Glutamatergic neuron (in vitro differentiated cells): ENCODE measurements around the gene GCSAM. TPM values are rescaled to one million over a fixed set of nuclear protein-coding genes. Genes with fewer than 3 reads are reported as not detected.
"Not testable (repeated sequence)": the region's sequence is repeated elsewhere in the genome, so short reads cannot be mapped to it uniquely, and the experiment has no call there.

Source experiments
- DNase-seq: peaks from one replicate; pipeline ENCODE4 v3.0.0; 2022
- H3K27ac Mint-ChIP-seq: one replicate; pipeline ENCODE4 v1.8.0; 2020; ENCODE audit warnings: mild to moderate bottlenecking, mixed read lengths, inconsistent platforms; ENCODE audit not compliant: unreplicated experiment
- H3K27me3 Mint-ChIP-seq: one replicate; pipeline ENCODE4 v1.8.0; 2020; ENCODE audit warnings: mild to moderate bottlenecking, moderate library complexity, mixed read lengths, inconsistent platforms; ENCODE audit not compliant: unreplicated experiment
- H3K36me3 Mint-ChIP-seq: one replicate; pipeline ENCODE4 v1.8.0; 2020; ENCODE audit warnings: mild to moderate bottlenecking, mixed read lengths, inconsistent platforms; ENCODE audit not compliant: unreplicated experiment
- H3K4me1 Mint-ChIP-seq: one replicate; pipeline ENCODE4 v1.8.0; 2020; ENCODE audit warnings: mild to moderate bottlenecking, low read depth, mixed read lengths, inconsistent platforms; ENCODE audit not compliant: unreplicated experiment
- H3K4me3 Mint-ChIP-seq: one replicate; pipeline ENCODE4 v1.8.0; 2020; ENCODE audit warnings: mild to moderate bottlenecking, mixed read lengths, inconsistent platforms; ENCODE audit not compliant: unreplicated experiment
- H3K9me3 Mint-ChIP-seq: one replicate; pipeline ENCODE4 v1.8.0; 2020; ENCODE audit warnings: mild to moderate bottlenecking, moderate library complexity, mixed read lengths, inconsistent platforms; ENCODE audit not compliant: unreplicated experiment
- microRNA-seq: library from miRNA; unstranded; fragments of <30 nt; microRNA quantifications from one replicate; pipeline ENCODE4, GENCODE V29; 2020; ENCODE audit not compliant: unreplicated experiment
- total RNA-seq: library from RNA; stranded (reverse); fragmentation: NEBNext Ultra II Directional; extraction: Animal tissue kit (Norgen Biotek cat#: 25700); gene quantifications from one replicate; pipeline ENCODE4 v1.2.1, GENCODE V29; 2021; ENCODE audit not compliant: unreplicated experiment
- TF ChIP-seq, protein P1 (sequence below): fragments of 200-600 bp; sonication (generic); IDR thresholded peaks from one replicate; pipeline ENCODE4 v1.5.0; 2021; ENCODE audit not compliant: partially characterized antibody, unreplicated experiment

The GCSAM gene
- total RNA-seq, 1 donor from 2014 or later, result not detected

DNA sequence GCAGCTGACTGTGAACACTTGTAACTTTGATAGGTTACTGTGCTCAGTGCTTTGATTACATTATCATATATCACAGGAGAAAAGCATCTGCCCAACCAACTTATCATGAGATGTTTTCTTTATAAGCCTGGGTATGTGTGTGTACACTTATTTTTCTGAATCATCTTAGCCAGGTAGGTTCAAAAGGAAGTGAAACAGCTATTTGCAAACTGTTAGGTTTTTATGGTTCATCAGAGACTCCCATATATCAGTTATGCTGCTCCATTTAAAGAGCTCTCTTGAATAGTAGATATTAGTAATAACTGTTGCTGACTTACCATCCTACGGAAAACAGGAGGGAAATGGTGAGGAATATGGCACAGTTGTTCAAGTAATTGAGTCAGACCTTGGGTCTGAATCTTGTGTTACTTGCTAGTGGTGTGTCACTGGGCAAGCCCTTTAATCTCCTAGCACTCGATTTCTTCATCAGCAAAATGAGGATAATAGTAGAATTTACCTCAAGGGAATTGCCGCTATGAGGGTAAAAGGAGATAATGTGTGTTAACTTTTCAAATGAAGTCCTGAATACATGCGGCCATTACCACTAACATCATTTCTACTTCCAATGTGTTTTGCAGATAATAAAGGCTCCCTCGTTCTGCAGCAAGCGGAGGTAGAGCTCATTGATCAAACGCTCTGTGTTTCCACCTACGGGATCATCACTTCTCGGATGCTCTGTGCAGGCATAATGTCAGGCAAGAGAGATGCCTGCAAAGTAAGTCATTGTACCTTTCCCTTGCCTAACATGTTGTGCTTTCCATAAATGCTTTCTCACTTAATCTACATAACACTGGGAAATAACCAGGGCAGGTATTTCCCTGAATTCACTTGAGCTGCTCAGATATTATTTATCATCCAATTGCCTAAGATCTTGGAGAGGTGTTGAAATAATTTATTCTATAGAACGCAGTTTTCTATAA lies 54.6 kb downstream of the GCSAM start:
- H3K27me3 Mint-ChIP-seq, result no peaks in the 10 kb centered on the region
- no peak overlapping the region for H3K27ac Mint-ChIP-seq
- TF ChIP-seq, protein P1, sequence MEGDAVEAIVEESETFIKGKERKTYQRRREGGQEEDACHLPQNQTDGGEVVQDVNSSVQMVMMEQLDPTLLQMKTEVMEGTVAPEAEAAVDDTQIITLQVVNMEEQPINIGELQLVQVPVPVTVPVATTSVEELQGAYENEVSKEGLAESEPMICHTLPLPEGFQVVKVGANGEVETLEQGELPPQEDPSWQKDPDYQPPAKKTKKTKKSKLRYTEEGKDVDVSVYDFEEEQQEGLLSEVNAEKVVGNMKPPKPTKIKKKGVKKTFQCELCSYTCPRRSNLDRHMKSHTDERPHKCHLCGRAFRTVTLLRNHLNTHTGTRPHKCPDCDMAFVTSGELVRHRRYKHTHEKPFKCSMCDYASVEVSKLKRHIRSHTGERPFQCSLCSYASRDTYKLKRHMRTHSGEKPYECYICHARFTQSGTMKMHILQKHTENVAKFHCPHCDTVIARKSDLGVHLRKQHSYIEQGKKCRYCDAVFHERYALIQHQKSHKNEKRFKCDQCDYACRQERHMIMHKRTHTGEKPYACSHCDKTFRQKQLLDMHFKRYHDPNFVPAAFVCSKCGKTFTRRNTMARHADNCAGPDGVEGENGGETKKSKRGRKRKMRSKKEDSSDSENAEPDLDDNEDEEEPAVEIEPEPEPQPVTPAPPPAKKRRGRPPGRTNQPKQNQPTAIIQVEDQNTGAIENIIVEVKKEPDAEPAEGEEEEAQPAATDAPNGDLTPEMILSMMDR, result no peak
- no peak for DNase-seq
- no peaks in the 10 kb centered on the region for H3K36me3 Mint-ChIP-seq
- H3K9me3 Mint-ChIP-seq, result no peaks in the 10 kb centered on the region
- peaks cover 5% of the 10 kb centered on the region for H3K4me1 Mint-ChIP-seq
- no peak overlapping the region for H3K4me3 Mint-ChIP-seq

DNA sequence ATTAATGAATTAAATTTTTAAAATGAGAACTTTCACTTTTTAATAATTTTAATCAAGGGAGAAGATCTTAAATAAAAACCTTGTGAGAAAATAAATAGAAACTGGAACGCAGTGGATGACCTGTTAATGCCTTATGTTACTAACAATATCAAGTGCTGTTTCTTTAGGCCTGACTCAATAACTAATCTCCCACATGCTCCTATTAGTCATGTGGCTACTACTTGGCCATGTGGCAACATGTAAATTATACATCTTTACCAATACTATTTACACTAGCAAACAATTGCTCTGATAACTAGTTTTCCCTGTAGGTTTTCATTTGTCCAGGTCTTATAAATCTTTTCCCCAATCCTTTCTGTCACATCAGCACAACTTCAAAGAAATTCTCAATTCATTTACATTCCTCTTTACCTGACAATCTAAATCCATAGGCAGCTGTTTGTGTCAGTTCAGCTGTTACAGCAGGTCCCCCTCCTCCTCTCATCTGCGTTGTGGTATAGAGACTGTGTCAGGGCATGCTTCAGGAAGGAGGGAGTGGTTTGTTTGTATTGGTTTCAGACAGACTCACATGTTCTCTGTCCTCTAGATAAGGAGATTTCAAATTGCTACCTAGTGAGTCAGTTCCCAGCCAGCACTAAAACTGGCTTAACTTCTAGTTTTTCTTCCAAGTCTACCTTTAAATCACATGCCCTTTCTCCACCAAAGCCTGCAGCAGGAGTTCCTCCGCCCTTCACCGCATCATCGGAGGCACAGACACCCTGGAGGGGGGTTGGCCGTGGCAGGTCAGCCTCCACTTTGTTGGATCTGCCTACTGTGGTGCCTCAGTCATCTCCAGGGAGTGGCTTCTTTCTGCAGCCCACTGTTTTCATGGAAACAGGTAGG lies 58.2 kb downstream of the GCSAM start:
- no peak overlapping the region for H3K4me3 Mint-ChIP-seq
- H3K4me1 Mint-ChIP-seq, result peaks cover 5% of the 10 kb centered on the region
- no peaks in the 10 kb centered on the region for H3K36me3 Mint-ChIP-seq
- no peaks in the 10 kb centered on the region for H3K27me3 Mint-ChIP-seq
- TF ChIP-seq, protein P1, result no peak
- no peak for DNase-seq
- no peak overlapping the region for H3K27ac Mint-ChIP-seq
- no peaks in the 10 kb centered on the region for H3K9me3 Mint-ChIP-seq

DNA sequence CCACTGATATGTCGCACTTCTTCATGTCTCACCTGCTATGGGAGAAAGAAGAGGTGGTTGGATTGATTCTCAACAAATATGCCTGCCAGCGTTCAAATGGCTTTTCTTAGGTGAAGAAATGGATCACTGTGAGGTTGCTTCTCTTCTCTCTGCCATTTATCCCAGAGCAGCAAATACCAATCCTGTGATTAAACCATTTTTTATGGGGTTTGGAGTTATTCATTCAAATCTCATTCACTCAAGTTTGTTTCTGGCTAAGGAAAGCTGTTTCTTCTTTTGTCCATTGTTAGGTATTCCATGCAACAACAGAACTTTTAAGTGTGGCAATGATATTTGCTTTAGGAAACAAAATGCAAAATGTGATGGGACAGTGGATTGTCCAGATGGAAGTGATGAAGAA lies 59.0 kb downstream of the GCSAM start:
- Mint-ChIP-seq H3K4me1 (peaks cover 5% of the 10 kb centered on the region), H3K27ac (no peak overlapping the region), H3K27me3 (no peaks in the 10 kb centered on the region), H3K36me3 (no peaks in the 10 kb centered on the region), H3K9me3 (no peaks in the 10 kb centered on the region), H3K4me3 (no peak overlapping the region)
- DNase-seq, result no peak
- TF ChIP-seq, protein P1, result no peak

DNA sequence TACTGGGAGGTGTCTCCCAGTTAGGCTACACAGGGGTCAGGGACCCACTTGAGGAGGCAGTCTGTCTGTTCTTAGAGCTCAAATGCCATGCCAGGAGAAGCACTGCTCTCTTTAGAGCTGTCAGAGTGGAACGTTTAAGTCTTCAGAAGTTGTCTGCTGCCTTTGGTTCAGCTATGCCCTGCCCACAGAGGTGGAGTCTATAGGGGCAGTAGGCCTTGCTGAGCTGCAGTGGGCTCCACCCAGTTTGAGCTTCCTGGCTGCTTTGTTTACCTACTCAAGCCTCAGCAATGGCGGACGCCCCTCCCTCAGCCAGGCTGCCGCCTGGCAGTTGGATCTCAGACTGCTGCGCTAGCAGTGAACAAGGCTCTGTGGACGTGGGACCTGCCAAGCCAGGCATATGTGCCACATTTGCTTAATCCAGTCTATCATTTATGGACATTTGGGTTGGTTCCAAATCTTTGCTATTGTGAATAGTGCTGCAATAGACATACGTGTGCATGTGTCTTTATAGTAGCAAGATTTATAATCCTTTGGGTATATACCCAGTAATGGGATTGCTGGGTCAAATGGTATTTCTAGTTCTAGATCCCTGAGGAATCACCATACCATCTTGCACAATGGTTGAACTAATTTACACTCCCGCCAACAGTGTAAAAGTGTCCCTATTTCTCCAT lies 60.5 kb downstream of the GCSAM start:
- not testable (repeated sequence) for H3K27me3 Mint-ChIP-seq, H3K9me3 Mint-ChIP-seq, H3K36me3 Mint-ChIP-seq, H3K4me3 Mint-ChIP-seq, H3K4me1 Mint-ChIP-seq, DNase-seq, H3K27ac Mint-ChIP-seq

Small RNAs within 50 kb of the gene (microRNA-seq; reads per million reads assigned to microRNA genes)
- not detected for gene MIR567

Other genes with a start within 250 kb of the GCSAM start
- gene ABHD10, start 154.2 kb downstream of the GCSAM start, total RNA-seq, result 35.9 TPM
- 819 TPM for gene TAGLN3, start 134.3 kb downstream of the GCSAM start, total RNA-seq
- gene TMPRSS7, start 98.5 kb downstream of the GCSAM start, total RNA-seq, result not detected
- gene C3orf52, start 46.9 kb downstream of the GCSAM start, total RNA-seq, result 1.4 TPM
- not detected for gene SLC9C1, start 161.0 kb upstream of the GCSAM start, total RNA-seq
- gene CD200, start 199.9 kb upstream of the GCSAM start, total RNA-seq, result 67.9 TPM